Left ventricle myocardium superior (tissue), 1 donor: Measurements from ENCODE around the gene LAMB2. TPM values are rescaled to one million over a fixed set of nuclear protein-coding genes. Genes with fewer than 3 reads are reported as not detected.
A peak's percentile ranks its signal among the peaks of the same experiment; 100 is the strongest.

Experiments
- ATAC-seq: fragments of 200-7000 bp; cut with Tn5 transposase; one replicate; pipeline ENCODE4 v1.9.1; 2020; ENCODE audit warnings: mild to moderate bottlenecking, moderate library complexity
- DNase-seq: peaks from one replicate; pipeline ENCODE4 v3.0.0-alpha.2; 2020
- intact Hi-C: fragments of 100-400 bp; cut with micrococcal nuclease; formaldehyde crosslinking; loops from one replicate; pipeline ENCODE4 v1.11.0; 2022
- microRNA-seq: library from miRNA; unstranded; fragments of <30 nt; microRNA quantifications from one replicate; pipeline ENCODE4 v1.2.0, GENCODE V29; 2020; ENCODE audit warnings: borderline number of aligned reads
- total RNA-seq: library from RNA; stranded (reverse); fragmentation: NEBNext Ultra II Directional; extraction: Animal tissue kit (Norgen Biotek cat#: 25700); gene quantifications from one replicate; pipeline ENCODE4 v1.2.1, GENCODE V29; 2021
- donor health status: DM: no; HTN: yes; CAD: no; lungs with severe emphysema.

Gene LAMB2
- total RNA-seq, 1 donor from 2014 or later: 798 TPM

DNA sequence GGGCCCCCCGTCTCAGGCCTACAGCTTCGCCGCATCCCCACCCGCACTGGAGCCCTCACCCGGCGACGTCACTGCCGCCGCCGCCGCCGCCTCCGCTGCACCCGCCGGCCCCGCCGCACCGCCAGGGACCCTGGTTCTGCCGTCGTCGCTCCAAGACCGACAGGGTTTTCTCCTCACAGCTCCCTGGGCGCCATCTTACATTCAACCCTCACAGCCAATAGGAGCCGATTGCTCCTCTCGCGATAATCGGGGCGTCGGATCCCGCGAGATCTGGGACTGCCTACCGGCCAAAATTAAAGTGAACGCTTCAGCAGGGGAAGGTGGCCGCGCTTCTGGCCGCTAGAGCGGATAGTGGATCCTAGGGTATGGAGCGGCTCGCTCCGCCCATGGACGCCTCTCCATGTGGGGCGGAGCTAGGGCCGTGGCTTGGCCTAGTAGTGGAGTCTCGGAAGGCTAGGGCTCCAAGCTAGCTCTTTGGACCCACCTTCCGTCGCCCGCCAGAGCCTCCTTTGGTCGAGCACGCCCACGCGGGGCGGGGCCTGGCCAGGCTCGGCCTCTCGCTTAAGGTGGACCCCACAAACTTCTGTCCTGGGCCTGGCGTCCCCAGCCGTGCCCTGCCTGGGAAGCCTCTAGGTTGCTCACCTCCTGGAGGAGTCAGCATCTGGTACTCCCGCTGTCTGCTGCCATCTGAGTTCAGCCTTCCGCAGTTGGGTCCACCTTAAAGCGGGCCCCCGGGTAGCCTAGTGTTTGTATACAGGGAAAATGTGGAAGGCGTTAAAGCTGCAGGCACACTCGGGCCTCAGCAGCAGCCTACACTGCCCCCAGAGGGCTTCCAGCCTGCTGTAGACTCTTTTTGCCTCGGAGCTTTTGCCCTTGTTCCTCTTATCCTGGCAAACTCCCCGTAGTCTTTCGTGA is 38.7 kb downstream of the LAMB2 start, which contains the start of gene QRICH1:
QRICH1 (minus strand) TSS at position 219 of the 915 bp plus-strand sequence. CDS start 17,054 bp downstream, outside the sequence.
- ATAC-seq (peak; percentile 92), DNase-seq (peak; percentile 98)
- intact Hi-C loops: no loop called here

DNA sequence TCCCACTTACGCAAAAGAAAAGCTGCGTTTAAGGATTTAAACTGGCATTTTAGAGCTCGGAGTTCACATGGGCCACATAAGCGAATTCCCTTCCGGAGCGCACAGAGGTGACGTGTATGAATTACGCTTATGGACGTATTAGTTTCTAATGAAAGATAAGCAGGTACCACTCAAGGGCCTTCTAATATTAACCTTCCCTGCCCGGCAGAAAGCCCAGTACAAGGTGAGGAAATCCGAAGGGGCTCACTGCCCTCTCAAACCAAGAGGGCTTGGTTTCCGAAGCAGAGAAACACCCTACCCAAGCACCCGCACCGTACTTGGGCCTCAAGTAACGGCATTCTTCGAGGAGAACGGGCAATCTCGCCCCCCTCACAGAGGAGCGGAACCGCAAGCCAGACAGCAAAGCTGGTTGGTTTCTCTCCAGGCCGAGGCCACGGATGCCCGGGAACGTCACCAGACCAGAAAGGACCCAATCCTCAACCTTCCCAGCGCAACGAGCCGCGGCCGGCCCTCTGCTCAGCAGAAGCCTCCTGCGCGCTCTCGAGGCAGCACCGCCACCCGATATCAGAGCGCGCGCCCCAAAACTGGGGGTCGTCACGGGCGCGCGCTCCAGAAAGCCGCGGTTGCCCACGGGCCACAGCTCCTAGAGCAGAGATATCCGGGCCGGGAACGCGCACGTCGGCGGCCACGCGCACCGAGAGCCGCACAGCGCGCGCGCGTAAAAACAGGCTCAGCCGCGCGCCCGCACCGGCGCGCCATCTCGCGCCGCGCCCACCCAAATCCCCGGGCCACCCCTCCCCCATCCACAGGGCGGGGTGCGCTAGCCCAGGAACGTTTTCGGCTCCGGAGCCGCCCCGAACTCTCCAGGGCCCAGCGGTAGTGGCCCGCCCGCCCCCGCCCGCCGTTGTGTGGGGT is 39.7 kb downstream of the LAMB2 start:
- intact Hi-C loops: no loop called here
- ATAC-seq (peak; percentile 59), DNase-seq (peak; percentile 89)

DNA sequence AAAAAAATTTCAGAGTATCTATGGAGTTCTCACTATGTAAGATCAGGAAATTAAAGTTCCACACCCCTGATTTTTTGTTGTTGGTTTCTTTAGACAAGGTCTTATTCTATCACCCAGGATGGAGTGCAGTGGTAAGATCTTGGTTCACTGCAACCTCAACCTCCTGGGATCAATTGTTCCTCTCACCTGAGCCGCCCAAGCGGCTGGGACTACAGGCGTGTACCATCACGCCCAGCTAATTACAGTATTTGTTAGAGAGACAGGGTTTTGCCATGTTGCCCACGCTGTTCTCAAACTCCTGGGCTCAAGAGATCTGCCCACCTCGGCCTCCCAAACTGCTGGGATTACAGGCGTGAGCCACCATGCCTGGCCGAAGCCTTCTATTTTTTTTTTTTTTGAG is 51.4 kb downstream of the LAMB2 start:
- intact Hi-C loops: no loop called here
- DNase-seq: no peak
- no peak for ATAC-seq

DNA sequence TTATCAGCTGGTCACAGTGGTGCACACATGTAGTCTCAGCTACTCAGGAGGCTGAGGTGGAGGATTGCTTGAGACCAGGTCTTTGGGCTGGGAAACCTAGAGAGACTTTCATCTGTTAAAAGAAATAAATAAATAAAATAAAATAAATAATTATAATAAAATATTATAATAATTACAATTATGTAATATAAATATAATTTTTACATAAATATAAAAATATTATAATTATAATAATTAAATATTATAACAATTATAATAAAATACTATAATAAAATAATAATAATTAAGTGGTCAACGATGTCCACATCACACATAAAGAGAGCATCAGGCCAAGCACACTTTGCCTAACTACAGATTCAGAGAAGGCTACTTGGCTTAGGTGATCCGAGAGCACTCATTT is 53.6 kb downstream of the LAMB2 start:
- ATAC-seq (no peak), DNase-seq (no peak)
- intact Hi-C loops: no loop called here

DNA sequence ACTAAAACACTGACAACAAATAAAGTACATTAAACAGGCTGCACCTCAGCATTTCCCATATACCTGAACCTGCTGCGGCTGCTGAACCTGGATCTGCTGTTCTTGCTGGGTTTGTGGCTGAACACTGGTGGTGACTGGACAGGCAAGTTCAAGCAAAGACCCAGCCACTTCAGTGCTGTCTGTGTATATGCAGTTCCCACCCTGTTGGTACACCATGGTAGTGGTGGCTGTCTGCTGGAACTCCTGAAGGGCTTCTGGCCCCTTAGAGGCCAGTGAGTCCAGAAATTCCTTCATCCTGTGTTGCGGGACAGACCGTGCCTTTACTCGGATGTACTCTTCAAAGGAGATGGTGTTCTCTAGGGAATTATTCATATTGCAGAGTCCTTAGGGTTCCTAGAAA is 56.2 kb downstream of the LAMB2 start:
- DNase-seq (no peak), ATAC-seq (no peak)
- intact Hi-C loops: no loop called here

DNA sequence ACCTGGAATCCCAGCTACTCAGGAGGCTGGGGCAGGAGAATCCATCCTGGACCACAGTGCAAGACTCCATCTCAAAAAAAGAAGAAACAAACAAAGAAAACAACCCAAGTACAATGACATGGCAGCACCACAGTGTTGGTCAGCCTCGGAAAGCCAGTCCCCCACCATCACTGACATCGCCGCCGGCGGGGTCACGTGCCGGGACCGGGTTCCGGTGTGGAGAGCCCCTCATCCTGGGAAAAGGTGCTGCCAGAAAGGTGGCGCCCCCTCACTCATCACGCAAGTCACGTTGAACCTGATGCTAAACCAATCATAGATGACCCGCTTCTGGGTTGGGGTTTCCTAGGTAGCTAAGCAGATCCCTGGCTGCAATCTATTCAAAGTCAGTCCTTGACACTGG is 56.7 kb downstream of the LAMB2 start:
- no peak for DNase-seq
- ATAC-seq: no peak
- intact Hi-C loops: no loop called here

Small RNA genes lying within 50 kb of the gene (microRNA-seq; reads per million reads assigned to microRNA genes)
- not detected for gene MIR6890

Other genes with a start within 250 kb of the LAMB2 start
- gene SLC25A20, start 234.2 kb downstream of the LAMB2 start, total RNA-seq: 124 TPM
- gene ARIH2, start 214.2 kb downstream of the LAMB2 start, total RNA-seq: 141 TPM
- gene P4HTM, start 142.8 kb downstream of the LAMB2 start, total RNA-seq: 27.6 TPM
- 86.9 TPM for gene WDR6, start 125.7 kb downstream of the LAMB2 start, total RNA-seq
- 10.7 TPM for gene DALRD3, start 114.5 kb downstream of the LAMB2 start, total RNA-seq
- gene NDUFAF3, start 110.9 kb downstream of the LAMB2 start, total RNA-seq: 168 TPM
- gene IMPDH2, start 103.7 kb downstream of the LAMB2 start, total RNA-seq: 59.6 TPM
- 61.9 TPM for gene QRICH1, start 39.0 kb downstream of the LAMB2 start, total RNA-seq
- gene QARS1, start 28.3 kb downstream of the LAMB2 start, total RNA-seq: 227 TPM
- gene USP19, start 12.2 kb downstream of the LAMB2 start, total RNA-seq: 64.6 TPM
- 10.2 TPM for gene CCDC71, start 33.3 kb upstream of the LAMB2 start, total RNA-seq
- gene KLHDC8B, start 38.5 kb upstream of the LAMB2 start, total RNA-seq: 95.1 TPM
- 3.0 TPM for gene C3orf62, start 144.2 kb upstream of the LAMB2 start, total RNA-seq
- gene USP4, start 207.0 kb upstream of the LAMB2 start, total RNA-seq: 37.3 TPM
- 113 TPM for gene GPX1, start 225.3 kb upstream of the LAMB2 start, total RNA-seq